Osteoblast (primary cell): Measurements from ENCODE around the gene OIT3. TPM values are rescaled to one million over a fixed set of nuclear protein-coding genes. Genes with fewer than 3 reads are reported as not detected.

ENCODE experiments used
- DNase-seq: peaks from one replicate; pipeline ENCODE4 v3.0.0; 2011; ENCODE audit warnings: low spot score, mixed read lengths; ENCODE audit not compliant: insufficient read length; ENCODE audit errors: missing footprints
- H2AFZ ChIP-seq: 2 replicates; pipeline ENCODE4 v1.6.0; 2011; ENCODE audit warnings: mild to moderate bottlenecking, low read length
- H3K27ac ChIP-seq: 2 replicates; pipeline ENCODE4 v1.5.1; 2011; ENCODE audit warnings: mild to moderate bottlenecking, low read depth, low read length, moderate library complexity
- H3K27me3 ChIP-seq: 2 replicates; pipeline ENCODE4 v1.6.0; 2012; ENCODE audit warnings: mild to moderate bottlenecking, control low read depth, inconsistent platforms, low read length, moderate library complexity; ENCODE audit not compliant: insufficient read depth
- H3K36me3 ChIP-seq: 2 replicates; pipeline ENCODE4 v1.5.1; 2011; ENCODE audit warnings: mild to moderate bottlenecking, low read length, control low read depth, moderate library complexity; ENCODE audit not compliant: insufficient read depth
- H3K4me1 ChIP-seq: 2 replicates; pipeline ENCODE4 v1.5.1; 2011; ENCODE audit warnings: mild to moderate bottlenecking, low read length, control low read depth, moderate library complexity; ENCODE audit not compliant: insufficient read depth
- H3K4me2 ChIP-seq: 2 replicates; pipeline ENCODE4 v1.6.0; 2011; ENCODE audit warnings: mild to moderate bottlenecking, low read length; ENCODE audit not compliant: insufficient read depth
- H3K4me3 ChIP-seq: fragments of 200-600 bp; sonication (generic); 3 replicates; pipeline ENCODE4 v1.5.1; 2012; ENCODE audit warnings: mild to moderate bottlenecking, low read length, inconsistent platforms; ENCODE audit not compliant: insufficient read depth
- H3K79me2 ChIP-seq: 2 replicates; pipeline ENCODE4 v1.6.0; 2012; ENCODE audit warnings: mild to moderate bottlenecking, low read length, control low read depth, inconsistent platforms; ENCODE audit not compliant: insufficient read depth
- H3K9me3 ChIP-seq: 2 replicates; pipeline ENCODE4 v1.5.1; 2011; ENCODE audit warnings: low read depth, low read length, control low read depth
- H4K20me1 ChIP-seq: 2 replicates; pipeline ENCODE4 v1.6.0; 2012; ENCODE audit warnings: mild to moderate bottlenecking, low read length, control low read depth; ENCODE audit not compliant: insufficient read depth
- total RNA-seq: library from RNA; depleted of rRNA; stranded (reverse); fragments of >200 nt; gene quantifications from 2 replicates; pipeline ENCODE4 v1.2.3, GENCODE V29; 2012
- TF ChIP-seq, protein P1 (sequence below): IDR thresholded peaks from 2 replicates; pipeline ENCODE4 v1.5.1; 2011; ENCODE audit warnings: mild to moderate bottlenecking, low read depth, low read length, moderate library complexity; ENCODE audit errors: extremely low read depth

Gene OIT3
- total RNA-seq, 1 donor: under 0.01 TPM

DNA sequence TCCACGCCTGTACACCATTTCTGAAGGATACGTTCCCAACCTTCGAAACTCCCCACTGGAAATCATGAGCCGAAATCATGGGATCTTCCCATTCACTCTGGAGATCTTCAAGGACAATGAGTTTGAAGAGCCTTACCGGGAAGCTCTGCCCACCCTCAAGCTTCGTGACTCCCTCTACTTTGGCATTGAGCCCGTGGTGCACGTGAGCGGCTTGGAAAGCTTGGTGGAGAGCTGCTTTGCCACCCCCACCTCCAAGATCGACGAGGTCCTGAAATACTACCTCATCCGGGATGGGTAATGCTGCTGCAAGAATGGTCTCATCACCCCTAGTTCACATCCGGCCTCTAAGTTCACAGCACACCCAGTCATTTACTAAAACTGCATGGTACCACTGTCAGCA, 30.8 kb downstream of the OIT3 start:
- no peaks in the 10 kb centered on the region for H3K36me3 ChIP-seq
- TF ChIP-seq, protein P1, sequence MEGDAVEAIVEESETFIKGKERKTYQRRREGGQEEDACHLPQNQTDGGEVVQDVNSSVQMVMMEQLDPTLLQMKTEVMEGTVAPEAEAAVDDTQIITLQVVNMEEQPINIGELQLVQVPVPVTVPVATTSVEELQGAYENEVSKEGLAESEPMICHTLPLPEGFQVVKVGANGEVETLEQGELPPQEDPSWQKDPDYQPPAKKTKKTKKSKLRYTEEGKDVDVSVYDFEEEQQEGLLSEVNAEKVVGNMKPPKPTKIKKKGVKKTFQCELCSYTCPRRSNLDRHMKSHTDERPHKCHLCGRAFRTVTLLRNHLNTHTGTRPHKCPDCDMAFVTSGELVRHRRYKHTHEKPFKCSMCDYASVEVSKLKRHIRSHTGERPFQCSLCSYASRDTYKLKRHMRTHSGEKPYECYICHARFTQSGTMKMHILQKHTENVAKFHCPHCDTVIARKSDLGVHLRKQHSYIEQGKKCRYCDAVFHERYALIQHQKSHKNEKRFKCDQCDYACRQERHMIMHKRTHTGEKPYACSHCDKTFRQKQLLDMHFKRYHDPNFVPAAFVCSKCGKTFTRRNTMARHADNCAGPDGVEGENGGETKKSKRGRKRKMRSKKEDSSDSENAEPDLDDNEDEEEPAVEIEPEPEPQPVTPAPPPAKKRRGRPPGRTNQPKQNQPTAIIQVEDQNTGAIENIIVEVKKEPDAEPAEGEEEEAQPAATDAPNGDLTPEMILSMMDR: no peak
- no peak for DNase-seq
- H4K20me1 ChIP-seq: no peaks in the 10 kb centered on the region
- H3K27me3 ChIP-seq: peaks cover 5% of the 10 kb centered on the region
- H3K4me3 ChIP-seq: no peak overlapping the region
- no peaks in the 10 kb centered on the region for H3K79me2 ChIP-seq
- H3K9me3 ChIP-seq: no peaks in the 10 kb centered on the region
- no peak overlapping the region for H2AFZ ChIP-seq
- H3K4me1 ChIP-seq: no peaks in the 10 kb centered on the region
- no peak overlapping the region for H3K27ac ChIP-seq
- H3K4me2 ChIP-seq: no peak overlapping the region

DNA sequence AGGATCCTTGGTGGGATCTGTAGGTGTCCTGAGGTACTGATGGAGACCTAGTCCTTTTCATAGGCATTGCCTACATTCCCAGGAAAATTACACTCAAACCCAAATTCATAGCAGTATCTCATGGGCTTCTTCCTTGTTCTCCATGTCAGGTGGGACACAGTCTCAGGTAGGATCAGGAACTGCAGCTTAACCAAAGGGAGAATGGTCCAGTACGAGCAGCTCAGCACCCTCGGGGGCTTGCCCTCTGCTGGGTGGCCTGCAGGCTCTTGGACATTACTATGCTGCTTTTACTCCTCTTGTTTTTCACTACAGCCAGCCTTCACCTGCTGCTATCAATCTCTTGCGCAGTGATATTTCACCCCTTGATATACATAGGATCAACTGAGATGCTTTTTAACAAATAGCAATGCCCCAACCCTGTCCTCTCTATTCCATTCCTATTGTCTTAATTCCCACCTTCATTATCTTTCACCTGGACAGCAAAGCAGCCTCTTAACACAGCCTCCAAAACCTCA, 32.5 kb downstream of the OIT3 start:
- TF ChIP-seq, protein P1: no peak
- no peak overlapping the region for H3K4me3 ChIP-seq
- H2AFZ ChIP-seq: no peak overlapping the region
- no peak overlapping the region for H3K27ac ChIP-seq
- H3K36me3 ChIP-seq: no peaks in the 10 kb centered on the region
- no peaks in the 10 kb centered on the region for H3K4me1 ChIP-seq
- H3K27me3 ChIP-seq: peaks cover 5% of the 10 kb centered on the region
- H4K20me1 ChIP-seq: no peaks in the 10 kb centered on the region
- H3K4me2 ChIP-seq: no peak overlapping the region
- H3K79me2 ChIP-seq: no peaks in the 10 kb centered on the region
- H3K9me3 ChIP-seq: no peaks in the 10 kb centered on the region
- no peak for DNase-seq

DNA sequence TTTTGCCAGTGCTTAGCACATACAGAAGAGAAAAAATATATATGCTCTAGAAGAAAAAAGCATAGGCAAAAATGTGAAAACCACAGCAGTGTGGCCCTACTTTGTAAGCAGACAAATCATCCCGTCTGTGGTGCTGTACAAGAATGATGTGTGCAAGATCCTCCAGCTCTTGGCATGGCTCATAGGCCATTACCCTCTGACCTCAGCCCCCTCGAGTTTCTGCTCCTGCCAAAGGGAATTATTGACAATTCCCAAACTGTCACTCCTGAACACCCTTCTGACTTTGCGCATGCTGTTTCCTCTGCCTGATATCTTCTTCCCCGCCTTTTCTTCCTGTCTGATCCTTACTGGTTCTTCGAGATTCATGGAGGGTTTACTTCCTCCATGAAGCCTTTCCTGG, 33.9 kb downstream of the OIT3 start:
- H3K4me1 ChIP-seq: no peaks in the 10 kb centered on the region

DNA sequence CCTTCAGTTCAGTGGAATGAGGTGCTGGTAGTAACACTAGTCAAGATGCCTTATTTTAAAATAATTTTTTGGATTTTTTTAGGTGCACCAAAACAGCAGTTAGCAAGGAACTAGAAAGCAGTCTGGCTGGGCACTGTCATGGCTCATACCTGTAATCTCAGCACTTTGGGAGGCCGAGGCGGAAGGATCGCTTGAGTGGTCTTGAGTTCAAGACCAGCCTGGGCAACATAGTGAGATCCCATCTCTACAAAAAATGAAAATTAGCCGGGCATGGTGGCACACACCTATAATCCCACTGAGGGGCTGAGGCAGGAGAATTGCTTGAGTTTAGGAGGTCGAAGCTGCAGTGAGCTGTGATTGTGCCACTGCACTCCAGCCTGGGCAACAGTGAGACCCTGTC, 35.3 kb downstream of the OIT3 start:
- no peaks in the 10 kb centered on the region for H3K79me2 ChIP-seq
- no peaks in the 10 kb centered on the region for H3K4me1 ChIP-seq
- no peak overlapping the region for H3K4me3 ChIP-seq
- no peak overlapping the region for H3K27ac ChIP-seq
- H3K4me2 ChIP-seq: no peak overlapping the region
- no peaks in the 10 kb centered on the region for H3K36me3 ChIP-seq
- TF ChIP-seq, protein P1: no peak
- no peak for DNase-seq
- no peak overlapping the region for H2AFZ ChIP-seq
- H3K9me3 ChIP-seq: no peaks in the 10 kb centered on the region
- H3K27me3 ChIP-seq: peaks cover 2% of the 10 kb centered on the region
- H4K20me1 ChIP-seq: no peaks in the 10 kb centered on the region

More for the DNA sequence above, 33.9 kb downstream of the OIT3 start:
- Histone ChIP-seq H3K4me3 (no peak overlapping the region), H3K9me3 (no peaks in the 10 kb centered on the region), H3K27ac (no peak overlapping the region), H3K36me3 (no peaks in the 10 kb centered on the region), H3K79me2 (no peaks in the 10 kb centered on the region), H3K27me3 (peaks cover 4% of the 10 kb centered on the region), H4K20me1 (no peaks in the 10 kb centered on the region), H3K4me2 (no peak overlapping the region), H2AFZ (no peak overlapping the region)
- DNase-seq: no peak
- TF ChIP-seq, protein P1: no peak
